HG03354 (cell line): ENCODE results near the gene FILIP1.
"Not testable (repeated sequence)": the region's sequence is repeated elsewhere in the genome, so short reads cannot be mapped to it uniquely, and the experiment has no call there.

ENCODE experiments used
- ATAC-seq: cut with Tn5 transposase; IDR thresholded peaks from one replicate; pipeline ENCODE4 v1.9.1; 2021; ENCODE audit warnings: mild to moderate bottlenecking; ENCODE audit not compliant: unreplicated experiment, poor library complexity, severe bottlenecking

FILIP1 gene

GRCh38 chr6:75424618-75425548, 68.7 kb downstream of the FILIP1 start:
- ATAC-seq = no peak

GRCh38 chr6:75423386-75423785, 70.2 kb downstream of the FILIP1 start:
- no peak for ATAC-seq

DNA sequence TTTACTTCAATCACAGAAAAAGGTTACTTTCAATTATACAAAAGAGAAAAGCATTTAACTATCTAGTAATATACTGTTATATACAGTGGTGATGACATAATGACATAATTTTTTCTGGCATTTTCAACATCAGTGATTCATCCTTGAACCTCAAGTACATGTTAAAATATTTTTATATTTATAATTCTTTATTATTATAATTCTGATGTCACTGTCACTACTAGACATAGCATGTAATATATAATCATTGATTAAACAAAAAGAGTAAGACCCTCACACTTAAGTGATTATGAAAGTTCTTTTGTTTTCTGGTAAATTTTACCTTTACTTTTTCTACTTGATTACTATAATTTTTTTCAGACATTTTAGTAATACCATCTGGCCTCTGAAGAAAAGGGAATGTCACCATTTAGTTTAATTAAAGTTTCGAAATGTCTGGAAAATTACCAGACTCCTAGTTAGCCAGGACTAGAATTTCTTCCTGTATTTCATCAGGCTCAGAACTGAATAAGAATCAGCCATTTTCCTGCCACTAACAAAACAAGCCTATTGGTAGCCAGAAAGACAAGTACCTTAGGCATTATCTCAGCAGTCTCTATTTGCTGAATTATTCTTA, 71.5 kb downstream of the FILIP1 start:
- no peak for ATAC-seq

DNA sequence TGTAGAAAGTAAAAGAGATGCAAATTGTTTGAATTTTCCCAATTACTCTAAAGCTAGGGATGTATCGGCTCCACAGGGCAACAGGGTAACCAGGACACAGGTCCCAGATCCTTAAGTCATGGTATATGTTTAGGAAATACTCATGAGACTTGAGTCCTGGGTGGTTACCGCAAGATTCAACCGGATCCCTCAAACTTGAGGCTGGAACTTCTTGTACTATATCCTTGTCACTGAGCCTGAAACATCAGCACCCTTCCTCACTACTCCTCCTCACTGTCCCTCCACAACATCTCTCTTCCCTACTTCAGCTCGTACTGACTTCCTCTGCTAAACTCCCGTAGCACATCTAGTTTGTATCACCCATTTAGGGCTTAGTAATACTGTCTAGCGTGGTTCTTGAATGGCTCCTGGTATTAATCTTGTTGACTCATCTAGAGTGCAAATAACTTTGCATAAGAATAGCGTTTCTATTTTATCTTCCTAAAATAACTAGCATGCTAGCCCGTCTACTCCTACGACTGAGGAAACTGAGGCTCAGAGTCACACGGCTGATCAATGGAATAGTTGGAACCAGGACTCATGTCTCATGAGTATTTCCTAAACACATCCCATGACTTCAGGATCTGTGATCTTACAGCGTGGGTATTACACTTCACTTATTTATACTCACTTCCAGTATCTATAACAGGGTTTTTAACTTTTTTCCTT, 72.1 kb downstream of the FILIP1 start:
- ATAC-seq = no peak

GRCh38 chr6:75419980-75420379, 73.6 kb downstream of the FILIP1 start:
- ATAC-seq = no peak

- ATAC-seq = no peak
Measured at GRCh38 chr6:75419416-75419815, 74.2 kb downstream of the FILIP1 start.

GRCh38 chr6:75418233-75418632, 75.4 kb downstream of the FILIP1 start:
- ATAC-seq = peak; percentile 95

DNA sequence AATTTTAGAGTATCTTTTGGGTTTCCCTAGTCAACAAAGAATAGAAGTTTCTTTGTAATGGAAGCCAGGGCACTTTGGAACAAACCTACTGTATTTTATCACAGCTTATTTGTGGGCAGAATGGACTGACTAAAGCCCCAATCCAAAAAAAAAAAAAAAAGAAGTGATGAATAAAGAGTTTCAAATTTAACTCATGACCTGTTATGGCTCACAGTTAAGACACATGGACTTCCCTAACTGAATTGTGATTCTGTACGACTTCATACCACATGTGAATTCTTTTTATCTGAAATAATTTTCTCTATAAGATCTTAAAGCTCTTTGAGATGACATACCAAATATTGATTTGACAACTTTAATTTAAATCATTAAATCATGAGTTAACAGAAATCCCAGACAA, 77.2 kb downstream of the FILIP1 start:
- ATAC-seq = no peak

DNA sequence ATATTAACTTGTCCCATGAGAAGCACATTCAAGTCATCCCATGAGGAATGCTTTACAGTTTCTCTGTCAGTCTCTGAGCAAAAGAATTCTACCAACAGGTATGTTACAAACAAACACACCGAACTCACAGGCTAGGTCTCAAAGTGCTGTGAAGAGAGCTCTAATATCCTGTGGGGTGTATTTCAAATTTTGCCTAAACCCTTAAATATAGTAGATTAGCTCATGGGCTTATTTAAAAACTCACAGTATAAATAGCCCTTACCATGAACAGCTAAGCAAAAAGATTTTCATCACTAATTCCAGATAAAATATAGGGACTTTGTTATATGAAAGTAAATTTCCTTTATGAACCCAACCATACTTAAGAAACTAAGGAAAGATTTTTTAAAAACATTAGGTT, 77.8 kb downstream of the FILIP1 start:
- no peak for ATAC-seq

GRCh38 chr6:75414445-75415021, 79.1 kb downstream of the FILIP1 start:
- no peak for ATAC-seq

- ATAC-seq = no peak
Measured at GRCh38 chr6:75412969-75413662, 80.5 kb downstream of the FILIP1 start.

DNA sequence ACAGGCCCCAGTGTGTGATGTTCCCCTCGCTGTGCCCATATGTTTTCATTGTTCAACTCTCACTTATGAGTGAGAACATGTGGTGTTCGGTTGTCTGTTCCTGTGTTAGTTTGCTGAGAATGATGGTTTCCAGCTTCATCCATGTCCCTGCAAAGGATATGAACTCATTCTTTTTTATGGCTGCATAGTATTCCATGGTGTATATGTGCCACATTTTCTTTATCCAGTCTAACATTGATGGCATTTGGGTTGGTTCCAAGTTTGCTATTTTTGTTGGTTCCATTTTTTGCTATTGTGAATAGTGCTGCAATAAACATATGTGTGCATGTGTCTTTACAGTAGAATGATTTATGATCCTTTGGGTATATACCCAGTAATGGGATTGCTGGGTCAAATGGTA, 83.0 kb downstream of the FILIP1 start:
- not testable (repeated sequence) for ATAC-seq

GRCh38 chr6:75409928-75410327, 83.7 kb downstream of the FILIP1 start:
- peak; percentile 67 for ATAC-seq

GRCh38 chr6:75409286-75409685, 84.3 kb downstream of the FILIP1 start:
- ATAC-seq = no peak

GRCh38 chr6:75403563-75404080, 90.0 kb downstream of the FILIP1 start:
- no peak for ATAC-seq

GRCh38 chr6:75402296-75402695, 91.3 kb downstream of the FILIP1 start:
- ATAC-seq = no peak

- ATAC-seq = no peak
Measured at GRCh38 chr6:75397656-75398465, 95.7 kb downstream of the FILIP1 start.

DNA sequence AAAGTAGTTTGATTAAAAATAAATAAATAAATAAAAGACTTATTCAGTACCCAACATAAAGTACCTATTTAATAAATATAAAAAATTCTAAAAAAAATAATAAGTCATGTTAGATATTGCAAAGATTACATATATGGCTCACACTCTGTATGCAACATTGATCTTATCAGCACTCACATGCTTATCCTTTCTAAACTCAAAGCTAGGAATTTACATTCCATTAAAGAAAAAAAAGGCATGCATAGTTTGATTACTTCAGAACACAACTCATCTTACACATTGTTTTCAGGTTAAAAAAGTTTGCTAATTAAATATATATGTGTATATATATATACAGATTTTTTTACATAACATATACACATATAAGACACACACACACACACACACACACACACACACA, 96.4 kb downstream of the FILIP1 start:
- no peak for ATAC-seq
